Brain microvascular endothelial cell (primary cell): ENCODE data around the gene BCL11B.

Source experiments
- DNase-seq: peaks from one replicate; pipeline ENCODE4 v3.0.0-alpha.2; 2020
- H3K27ac ChIP-seq: fragments of 250-450 bp; sonication (Bioruptor Pico); 2 replicates; pipeline ENCODE4 v1.5.1; 2020; ENCODE audit warnings: mild to moderate bottlenecking, moderate library complexity
- H3K27me3 ChIP-seq: fragments of 250-450 bp; sonication (Bioruptor Pico); replicated peaks from 2 replicates; pipeline ENCODE4 v1.5.1; 2020; ENCODE audit warnings: mild to moderate bottlenecking
- H3K36me3 ChIP-seq: fragments of 250-450 bp; sonication (Bioruptor Pico); replicated peaks from 2 replicates; pipeline ENCODE4 v1.5.1; 2020; ENCODE audit warnings: mild to moderate bottlenecking
- H3K4me3 ChIP-seq: 2 replicates; pipeline ENCODE4 v1.5.1; 2011; ENCODE audit warnings: low read depth, mild to moderate bottlenecking, control low read depth, low read length, moderate library complexity
- in situ Hi-C: cut with HindIII; loops from 2 replicates; pipeline ENCODE4 v1.10.0; 2017; ENCODE audit warnings: low sequenced_read_pairs, low pct_ligation_motif_present
- TF ChIP-seq, protein P1 (sequence below): IDR thresholded peaks from 2 replicates; pipeline ENCODE4 v1.5.1; 2011; ENCODE audit warnings: low read depth, mild to moderate bottlenecking, moderate library complexity, low read length, control low read depth, inconsistent platforms; ENCODE audit errors: missing control alignments

Gene BCL11B

DNA sequence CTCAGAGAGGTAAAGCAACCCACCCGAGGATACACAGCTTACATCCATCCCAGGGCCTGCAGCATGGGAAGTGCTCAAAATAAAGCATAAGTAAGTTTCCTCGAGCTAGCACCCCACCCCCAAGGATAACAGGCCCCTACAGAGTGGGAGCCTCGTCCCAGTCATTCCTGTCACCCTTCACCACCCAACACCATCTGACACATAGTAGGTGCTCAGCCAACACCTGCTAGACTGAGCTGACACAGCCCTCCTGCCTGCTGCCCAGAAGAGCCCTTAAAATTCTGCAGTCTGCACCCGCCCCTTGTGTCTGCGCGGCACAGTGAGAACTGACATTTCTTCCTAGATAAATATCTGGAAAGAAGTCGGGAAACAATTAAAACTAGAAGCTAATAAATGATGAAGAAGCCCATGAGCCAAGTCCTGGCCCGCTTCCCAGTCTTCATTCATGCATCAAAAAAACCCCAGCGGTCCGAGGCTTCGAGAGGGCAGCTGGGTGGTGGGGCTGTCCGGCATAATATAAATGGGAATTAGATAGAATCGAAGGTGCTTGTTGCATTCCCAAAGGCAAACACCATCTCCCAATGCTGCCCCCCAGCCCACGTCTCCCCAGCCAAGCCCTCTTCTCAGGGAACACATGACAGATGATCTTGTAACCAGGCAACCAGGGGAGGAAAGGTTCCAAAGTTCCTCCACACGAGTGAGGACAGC is 76.2 kb downstream of the BCL11B start:
- H3K27me3 ChIP-seq = no peaks in the 10 kb centered on the region
- no peak overlapping the region for H3K27ac ChIP-seq
- H3K36me3 ChIP-seq = no peaks in the 10 kb centered on the region
- TF ChIP-seq, protein P1, sequence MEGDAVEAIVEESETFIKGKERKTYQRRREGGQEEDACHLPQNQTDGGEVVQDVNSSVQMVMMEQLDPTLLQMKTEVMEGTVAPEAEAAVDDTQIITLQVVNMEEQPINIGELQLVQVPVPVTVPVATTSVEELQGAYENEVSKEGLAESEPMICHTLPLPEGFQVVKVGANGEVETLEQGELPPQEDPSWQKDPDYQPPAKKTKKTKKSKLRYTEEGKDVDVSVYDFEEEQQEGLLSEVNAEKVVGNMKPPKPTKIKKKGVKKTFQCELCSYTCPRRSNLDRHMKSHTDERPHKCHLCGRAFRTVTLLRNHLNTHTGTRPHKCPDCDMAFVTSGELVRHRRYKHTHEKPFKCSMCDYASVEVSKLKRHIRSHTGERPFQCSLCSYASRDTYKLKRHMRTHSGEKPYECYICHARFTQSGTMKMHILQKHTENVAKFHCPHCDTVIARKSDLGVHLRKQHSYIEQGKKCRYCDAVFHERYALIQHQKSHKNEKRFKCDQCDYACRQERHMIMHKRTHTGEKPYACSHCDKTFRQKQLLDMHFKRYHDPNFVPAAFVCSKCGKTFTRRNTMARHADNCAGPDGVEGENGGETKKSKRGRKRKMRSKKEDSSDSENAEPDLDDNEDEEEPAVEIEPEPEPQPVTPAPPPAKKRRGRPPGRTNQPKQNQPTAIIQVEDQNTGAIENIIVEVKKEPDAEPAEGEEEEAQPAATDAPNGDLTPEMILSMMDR = no peak
- no peak overlapping the region for H3K4me3 ChIP-seq
- in situ Hi-C loops = no loop called here
- no peak for DNase-seq

DNA sequence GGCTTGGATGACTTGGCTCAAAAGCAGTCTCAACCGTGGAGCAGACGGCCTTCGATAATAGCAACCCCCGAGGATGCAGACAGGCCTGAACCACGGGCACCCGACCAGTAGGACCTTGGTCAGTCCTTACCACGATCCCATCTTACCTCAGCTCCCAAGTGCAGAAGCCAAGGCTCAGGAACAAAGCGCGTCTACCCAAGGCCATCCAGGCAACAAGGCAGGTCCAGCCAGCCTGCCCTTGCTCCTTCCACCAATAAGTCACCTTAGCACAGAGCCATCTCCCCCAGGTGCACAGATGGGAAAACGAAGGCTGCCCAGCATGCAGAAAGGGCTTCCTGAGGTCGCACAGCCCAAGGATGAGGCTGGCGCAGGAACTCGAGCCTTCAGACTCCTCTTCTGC is 77.3 kb downstream of the BCL11B start:
- no peak for DNase-seq
- Histone ChIP-seq H3K27me3 (no peaks in the 10 kb centered on the region), H3K27ac (no peak overlapping the region), H3K36me3 (no peaks in the 10 kb centered on the region), H3K4me3 (no peak overlapping the region)
- in situ Hi-C loops = no loop called here
- TF ChIP-seq, protein P1 = no peak

DNA sequence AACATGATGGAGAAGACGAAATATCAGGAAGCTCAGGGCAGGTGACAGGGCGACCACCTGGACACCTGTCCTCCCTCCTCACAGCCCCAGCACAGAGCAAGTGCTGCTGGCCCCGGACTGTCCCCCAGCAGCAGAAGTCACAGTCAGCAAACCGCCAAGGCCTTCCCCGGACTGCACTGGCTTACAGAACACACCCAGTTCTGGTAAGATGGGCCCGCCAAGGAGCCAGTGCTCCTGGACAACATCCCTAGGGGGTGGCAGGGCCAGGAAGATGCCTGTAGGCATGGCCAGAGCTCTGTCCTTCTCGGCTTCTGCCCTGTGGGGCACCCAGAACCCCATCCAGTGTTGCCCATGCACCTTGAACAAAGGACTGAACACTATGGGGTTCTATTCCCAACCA is 77.9 kb downstream of the BCL11B start:
- in situ Hi-C loops = no loop called here
- Histone ChIP-seq H3K36me3 (no peaks in the 10 kb centered on the region), H3K4me3 (no peak overlapping the region), H3K27ac (no peak overlapping the region), H3K27me3 (no peaks in the 10 kb centered on the region)
- TF ChIP-seq, protein P1 = no peak
- no peak for DNase-seq

DNA sequence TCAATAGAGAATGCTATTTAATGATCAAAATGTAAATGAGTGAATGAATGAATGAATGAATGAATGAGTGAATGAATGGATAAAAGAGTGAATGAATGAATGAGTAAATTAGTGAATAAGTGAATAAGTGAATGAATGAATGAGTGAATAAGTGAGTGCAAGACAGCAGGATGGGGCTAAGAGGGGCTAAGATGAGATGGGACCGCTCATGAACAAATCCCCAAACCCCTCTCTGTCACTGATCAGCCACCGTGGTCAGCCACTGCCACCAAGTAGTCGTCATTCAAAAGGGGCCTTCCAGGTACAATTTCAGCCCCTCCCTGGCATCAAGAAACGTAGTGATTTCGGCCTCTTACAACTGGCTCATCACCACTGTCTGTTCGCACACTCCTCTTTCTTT is 79.2 kb downstream of the BCL11B start:
- Histone ChIP-seq H3K27me3 (no peaks in the 10 kb centered on the region), H3K4me3 (no peak overlapping the region), H3K36me3 (no peaks in the 10 kb centered on the region), H3K27ac (no peak overlapping the region)
- in situ Hi-C loops = no loop called here
- TF ChIP-seq, protein P1 = no peak
- no peak for DNase-seq

DNA sequence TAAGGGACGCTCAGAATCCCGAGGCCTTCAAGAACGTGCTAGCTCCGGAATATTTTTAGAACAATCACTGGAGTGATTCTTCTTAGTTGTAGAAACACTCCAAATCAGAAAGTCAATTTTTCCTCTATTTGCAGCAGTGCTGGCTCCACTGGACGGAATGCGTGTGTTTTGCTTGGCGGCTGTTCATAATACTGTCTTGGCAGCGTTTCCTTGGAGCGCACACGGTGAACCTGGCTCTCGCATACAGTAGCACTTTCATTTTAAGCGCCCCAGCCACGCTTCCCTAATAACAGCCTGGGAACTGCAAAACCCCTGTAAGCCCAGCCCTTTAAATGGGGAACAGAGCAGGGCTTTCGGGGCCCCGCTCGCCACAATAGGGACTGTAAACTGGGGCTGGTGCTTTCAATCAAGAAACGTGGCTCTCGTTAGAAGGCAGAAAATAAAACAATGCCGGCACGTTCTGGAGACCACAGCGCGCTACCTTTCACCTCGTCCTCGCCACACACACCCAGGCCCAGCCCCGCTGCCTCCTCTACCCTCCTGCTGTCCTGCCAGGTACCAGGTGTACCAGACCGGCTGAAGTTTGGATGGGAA is 79.9 kb downstream of the BCL11B start:
- TF ChIP-seq, protein P1 = no peak
- no peaks in the 10 kb centered on the region for H3K36me3 ChIP-seq
- no peak overlapping the region for H3K27ac ChIP-seq
- in situ Hi-C loops = no loop called here
- peak; percentile 53 for DNase-seq
- peak overlapping the region; percentile 29 for H3K4me3 ChIP-seq
- no peaks in the 10 kb centered on the region for H3K27me3 ChIP-seq

DNA sequence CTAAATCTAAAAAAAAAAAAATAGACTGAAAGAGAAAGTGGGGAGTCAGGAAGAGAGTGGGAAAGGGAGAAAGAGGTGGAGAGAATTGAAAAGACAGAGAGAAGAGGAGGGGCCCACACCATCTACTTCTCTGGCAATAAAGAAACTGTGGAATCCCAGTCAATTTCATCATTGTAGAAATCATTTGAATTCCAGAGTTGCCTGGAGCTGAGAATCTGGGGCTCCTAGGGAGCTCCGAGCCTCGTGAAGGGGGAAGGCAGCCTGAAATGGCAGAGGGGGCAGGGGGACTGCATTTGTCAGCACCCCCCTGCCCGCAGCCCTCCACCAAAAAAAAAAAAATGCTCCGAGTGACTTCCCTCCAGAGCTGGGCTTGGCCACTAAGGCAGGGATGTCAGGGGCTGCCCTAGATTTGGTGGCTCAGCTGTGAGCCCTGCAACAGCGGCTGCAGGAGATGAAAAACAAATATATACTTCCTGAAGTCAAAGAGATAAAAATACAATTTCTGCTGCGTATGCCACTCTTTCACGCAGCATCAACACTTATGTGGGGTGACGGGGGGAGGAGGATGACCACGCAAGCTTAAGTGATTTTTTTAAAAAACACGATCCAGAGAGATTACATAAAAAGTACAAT is 80.5 kb downstream of the BCL11B start:
- TF ChIP-seq, protein P1 = no peak
- H3K27ac ChIP-seq = no peak overlapping the region
- in situ Hi-C loops = no loop called here
- no peak for DNase-seq
- H3K36me3 ChIP-seq = no peaks in the 10 kb centered on the region
- no peaks in the 10 kb centered on the region for H3K27me3 ChIP-seq
- H3K4me3 ChIP-seq = peak overlapping the region; percentile 12
